Endodermal cell (in vitro differentiated cells): ENCODE results near the gene POLE. TPM values are rescaled to one million over a fixed set of nuclear protein-coding genes. Genes with fewer than 3 reads are reported as not detected.

Experiments used
- DNase-seq: peaks from one replicate; pipeline ENCODE4 v3.0.0-alpha.2; 2017
- H3K27ac ChIP-seq: 2 replicates; pipeline ENCODE4 v1.5.1; 2013; ENCODE audit warnings: mild to moderate bottlenecking, low read depth, low read length, moderate library complexity
- H3K27me3 ChIP-seq: 2 replicates; pipeline ENCODE4 v1.6.1; 2013; ENCODE audit warnings: mild to moderate bottlenecking, low read length, moderate library complexity; ENCODE audit not compliant: insufficient read depth, control insufficient read depth, poor library complexity, severe bottlenecking
- H3K36me3 ChIP-seq: 2 replicates; pipeline ENCODE4 v1.7.0; 2013; ENCODE audit warnings: mild to moderate bottlenecking, low read length, moderate library complexity; ENCODE audit not compliant: control insufficient read depth, insufficient read depth
- H3K4me1 ChIP-seq: one replicate; pipeline ENCODE4 v1.7.0; 2013; ENCODE audit warnings: low read length; ENCODE audit not compliant: control insufficient read depth, insufficient read depth
- H3K4me3 ChIP-seq: 2 replicates; pipeline ENCODE4 v1.5.1; 2013; ENCODE audit warnings: mild to moderate bottlenecking, low read length, moderate library complexity
- H3K9ac ChIP-seq: 2 replicates; pipeline ENCODE4 v1.6.1; 2013; ENCODE audit warnings: mild to moderate bottlenecking, low read length, moderate library complexity; ENCODE audit not compliant: poor library complexity, severe bottlenecking; ENCODE audit errors: extremely low read depth
- H3K9me3 ChIP-seq: 2 replicates; pipeline ENCODE4 v1.6.1; 2013; ENCODE audit warnings: mild to moderate bottlenecking, low read length, moderate library complexity; ENCODE audit not compliant: control insufficient read depth
- H3K27ac Mint-ChIP-seq: 2 replicates; pipeline ENCODE4 v1.8.0; 2020; ENCODE audit warnings: mixed read lengths
- H3K27me3 Mint-ChIP-seq: 2 replicates; pipeline ENCODE4 v1.8.0; 2021; ENCODE audit warnings: mild to moderate bottlenecking, mixed read lengths; ENCODE audit not compliant: insufficient read depth
- H3K36me3 Mint-ChIP-seq: 2 replicates; pipeline ENCODE4 v1.8.0; 2020; ENCODE audit warnings: low read depth, mixed read lengths
- H3K4me1 Mint-ChIP-seq: 2 replicates; pipeline ENCODE4 v1.8.0; 2020; ENCODE audit warnings: mixed read lengths
- H3K4me3 Mint-ChIP-seq: 2 replicates; pipeline ENCODE4 v1.8.0; 2020; ENCODE audit warnings: mild to moderate bottlenecking, moderate library complexity, mixed read lengths
- H3K9me3 Mint-ChIP-seq: 2 replicates; pipeline ENCODE4 v1.8.0; 2020; ENCODE audit warnings: mild to moderate bottlenecking, mixed read lengths
- WGBS, 2 experiments: methylation state at CpG; one replicate each; pipeline versions ENCODE4 v1.1.5 to v1.1.7; 2013; ENCODE audit warnings: missing lambda C conversion rate in 2 of 2, mixed read lengths in 1 of 2; ENCODE audit not compliant: insufficient coverage in 1 of 2, insufficient read length in 1 of 2; 5-methylcytosine and 5-hydroxymethylcytosine counted together
- total RNA-seq, 2 donors: library from RNA; stranded (reverse); fragmentation: NEBNext Ultra II Directional in 1 of 2; extraction: Animal tissue kit (Norgen Biotek cat#: 25700) in 1 of 2; gene quantifications; 2 replicates in 1 of 2; 3 replicates in 1 of 2; pipeline ENCODE4 v1.2.1, GENCODE V29; 2021
- TF ChIP-seq, protein P1 (sequence below): fragments of 200-600 bp; sonication (generic); conservative IDR thresholded peaks from 2 replicates; pipeline ENCODE4 v1.5.0; 2021; ENCODE audit warnings: antibody characterized with exemption, mild to moderate bottlenecking

The POLE gene
- total RNA-seq, 2 donors from 2014 or later: 165 to 212 TPM

- H3K27me3 ChIP-seq: no peaks in the 10 kb centered on the region
- Mint-ChIP-seq H3K36me3 (peaks cover 62% of the 10 kb centered on the region), H3K27me3 (no peaks in the 10 kb centered on the region), H3K4me1 (peaks cover 2% of the 10 kb centered on the region), H3K27ac (no peak overlapping the region), H3K9me3 (no peaks in the 10 kb centered on the region), H3K4me3 (no peak overlapping the region)
- DNase-seq: no peak
- 87 to 88% methylated on average over 5 to 10 of the region's 11 CpGs for WGBS, 2 experiments
- H3K9me3 ChIP-seq: no peaks in the 10 kb centered on the region
- TF ChIP-seq, protein P1, sequence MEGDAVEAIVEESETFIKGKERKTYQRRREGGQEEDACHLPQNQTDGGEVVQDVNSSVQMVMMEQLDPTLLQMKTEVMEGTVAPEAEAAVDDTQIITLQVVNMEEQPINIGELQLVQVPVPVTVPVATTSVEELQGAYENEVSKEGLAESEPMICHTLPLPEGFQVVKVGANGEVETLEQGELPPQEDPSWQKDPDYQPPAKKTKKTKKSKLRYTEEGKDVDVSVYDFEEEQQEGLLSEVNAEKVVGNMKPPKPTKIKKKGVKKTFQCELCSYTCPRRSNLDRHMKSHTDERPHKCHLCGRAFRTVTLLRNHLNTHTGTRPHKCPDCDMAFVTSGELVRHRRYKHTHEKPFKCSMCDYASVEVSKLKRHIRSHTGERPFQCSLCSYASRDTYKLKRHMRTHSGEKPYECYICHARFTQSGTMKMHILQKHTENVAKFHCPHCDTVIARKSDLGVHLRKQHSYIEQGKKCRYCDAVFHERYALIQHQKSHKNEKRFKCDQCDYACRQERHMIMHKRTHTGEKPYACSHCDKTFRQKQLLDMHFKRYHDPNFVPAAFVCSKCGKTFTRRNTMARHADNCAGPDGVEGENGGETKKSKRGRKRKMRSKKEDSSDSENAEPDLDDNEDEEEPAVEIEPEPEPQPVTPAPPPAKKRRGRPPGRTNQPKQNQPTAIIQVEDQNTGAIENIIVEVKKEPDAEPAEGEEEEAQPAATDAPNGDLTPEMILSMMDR: no peak
- no peak overlapping the region for H3K9ac ChIP-seq
- H3K36me3 ChIP-seq: peaks cover 48% of the 10 kb centered on the region
- no peak overlapping the region for H3K27ac ChIP-seq
- no peaks in the 10 kb centered on the region for H3K4me1 ChIP-seq
- no peak overlapping the region for H3K4me3 ChIP-seq
Measured at GRCh38 chr12:132716356-132716755, 29.2 kb upstream of the POLE start.

DNA sequence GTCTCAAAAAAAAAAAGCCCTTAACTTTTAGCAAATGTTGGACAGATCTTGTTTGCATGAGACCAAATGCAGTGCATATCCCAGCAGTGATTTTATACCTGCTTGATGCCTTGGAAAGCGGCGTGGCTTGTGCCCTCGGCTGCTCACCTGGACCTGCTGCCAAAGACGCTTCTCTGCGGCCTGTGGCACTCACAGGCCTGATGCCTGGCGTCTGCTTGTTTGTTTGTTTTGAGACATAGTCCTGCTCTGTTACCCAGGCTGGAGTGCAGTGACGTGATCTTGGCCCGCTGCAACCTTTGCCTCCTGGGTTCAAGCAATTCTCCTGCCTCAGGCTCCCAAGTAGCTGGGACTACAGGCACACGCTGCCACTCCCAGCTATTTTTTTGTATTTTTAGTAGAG is 28.7 kb upstream of the POLE start:
- 87 to 88% methylated on average over 9 of the region's 9 CpGs for WGBS, 2 experiments
- TF ChIP-seq, protein P1: no peak
- Mint-ChIP-seq H3K4me1 (peaks cover 2% of the 10 kb centered on the region), H3K27me3 (no peaks in the 10 kb centered on the region), H3K27ac (no peak overlapping the region), H3K4me3 (no peak overlapping the region), H3K9me3 (no peaks in the 10 kb centered on the region), H3K36me3 (peaks cover 57% of the 10 kb centered on the region)
- no peak for DNase-seq
- no peak overlapping the region for H3K27ac ChIP-seq
- H3K4me3 ChIP-seq: no peak overlapping the region
- H3K4me1 ChIP-seq: no peaks in the 10 kb centered on the region
- H3K36me3 ChIP-seq: peaks cover 44% of the 10 kb centered on the region
- H3K27me3 ChIP-seq: no peaks in the 10 kb centered on the region
- no peaks in the 10 kb centered on the region for H3K9me3 ChIP-seq
- H3K9ac ChIP-seq: no peak overlapping the region

DNA sequence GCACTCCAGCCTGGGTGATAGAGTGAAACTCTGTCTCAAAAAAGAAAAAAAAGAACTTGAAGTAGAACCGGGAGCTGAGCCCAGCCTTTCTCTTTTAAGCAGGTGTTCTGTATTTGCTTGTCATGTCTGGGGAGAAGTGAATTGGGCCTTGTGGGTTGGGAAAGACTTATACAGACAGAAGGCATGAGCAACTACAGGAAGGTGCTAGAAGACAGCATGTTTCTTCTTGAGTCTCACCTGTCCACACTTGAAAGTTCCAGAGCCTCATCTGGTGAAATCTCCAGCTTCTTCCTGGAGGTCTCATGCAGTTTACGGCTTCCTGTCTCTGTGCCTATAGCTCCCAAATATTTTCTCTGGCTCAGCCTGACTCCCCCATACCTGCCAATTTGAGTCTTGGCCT is 26.0 kb upstream of the POLE start:
- Histone ChIP-seq H3K27me3 (no peaks in the 10 kb centered on the region), H3K9me3 (no peaks in the 10 kb centered on the region), H3K36me3 (peaks cover 24% of the 10 kb centered on the region), H3K4me3 (no peak overlapping the region), H3K4me1 (no peaks in the 10 kb centered on the region), H3K9ac (no peak overlapping the region), H3K27ac (no peak overlapping the region)
- H3K9me3 Mint-ChIP-seq: no peaks in the 10 kb centered on the region
- H3K4me1 Mint-ChIP-seq: peaks cover 2% of the 10 kb centered on the region
- H3K36me3 Mint-ChIP-seq: peaks cover 39% of the 10 kb centered on the region
- no peaks in the 10 kb centered on the region for H3K27me3 Mint-ChIP-seq
- H3K27ac Mint-ChIP-seq: peak overlapping the region; percentile 72
- H3K4me3 Mint-ChIP-seq: no peak overlapping the region
- 96 to 97% methylated on average over 2 of the region's 2 CpGs for WGBS, 2 experiments
- DNase-seq: no peak
- TF ChIP-seq, protein P1: no peak
